ENCODE data around the gene AUTS2.

AUTS2 gene

GRCh38 chr7:69871213-69871885 is 273.1 kb downstream of the AUTS2 start:
- no peak for DNase-seq

- no peak for DNase-seq
Observed at GRCh38 chr7:69871886-69872569, 273.8 kb downstream of the AUTS2 start.

GRCh38 chr7:69873512-69873911 is 275.2 kb downstream of the AUTS2 start:
- no peak for DNase-seq

- DNase-seq = no peak
Observed at GRCh38 chr7:69878015-69878414, 279.7 kb downstream of the AUTS2 start.

GRCh38 chr7:69878591-69878990 is 280.3 kb downstream of the AUTS2 start:
- no peak for DNase-seq

GRCh38 chr7:69879989-69880388 is 281.7 kb downstream of the AUTS2 start:
- DNase-seq = no peak

GRCh38 chr7:69880840-69881239 is 282.6 kb downstream of the AUTS2 start:
- DNase-seq = no peak

- DNase-seq = no peak
Observed at GRCh38 chr7:69882269-69882668, 284.0 kb downstream of the AUTS2 start.

GRCh38 chr7:69883399-69883891 is 285.2 kb downstream of the AUTS2 start:
- no peak for DNase-seq

GRCh38 chr7:69885431-69885830 is 287.2 kb downstream of the AUTS2 start:
- no peak for DNase-seq

- no peak for DNase-seq
Observed at GRCh38 chr7:69889338-69889975, 291.2 kb downstream of the AUTS2 start.

GRCh38 chr7:69889976-69890351 is 291.7 kb downstream of the AUTS2 start:
- DNase-seq = no peak

- DNase-seq = no peak
Observed at GRCh38 chr7:69892790-69893189, 294.5 kb downstream of the AUTS2 start.

- DNase-seq = no peak
Observed at GRCh38 chr7:69893906-69894305, 295.6 kb downstream of the AUTS2 start.

- DNase-seq = no peak
Observed at GRCh38 chr7:69895446-69895845, 297.2 kb downstream of the AUTS2 start.

- DNase-seq = no peak
Observed at GRCh38 chr7:69896121-69896520, 297.8 kb downstream of the AUTS2 start.

GRCh38 chr7:69898189-69898588 is 299.9 kb downstream of the AUTS2 start:
- no peak for DNase-seq

- no peak for DNase-seq
Observed at GRCh38 chr7:69903410-69903809, 305.1 kb downstream of the AUTS2 start.

- no peak for DNase-seq
Observed at GRCh38 chr7:69906283-69906995, 308.2 kb downstream of the AUTS2 start.

- no peak for DNase-seq
Observed at GRCh38 chr7:69907720-69908119, 309.4 kb downstream of the AUTS2 start.

GRCh38 chr7:69908454-69908853 is 310.2 kb downstream of the AUTS2 start:
- DNase-seq = no peak

- DNase-seq = no peak
Observed at GRCh38 chr7:69910150-69910549, 311.9 kb downstream of the AUTS2 start.

- DNase-seq = no peak
Observed at GRCh38 chr7:69911337-69911736, 313.1 kb downstream of the AUTS2 start.

Measured in CD4-positive, alpha-beta T cell treated with Interleukin-15 for 1 hour (primary cell).